ENCODE results near the gene COMMD8. TPM values are rescaled to one million over a fixed set of nuclear protein-coding genes. Genes with fewer than 3 reads are reported as not detected.
A peak's percentile ranks its signal among the peaks of the same experiment; 100 is the strongest.

COMMD8 gene
- total and polyA plus RNA-seq, 10 of the 15 experiments (the other 5 are each of a cell fraction or from before 2014, with no cell fraction given) = 27.6 to 156 (median 48.4) TPM

DNA sequence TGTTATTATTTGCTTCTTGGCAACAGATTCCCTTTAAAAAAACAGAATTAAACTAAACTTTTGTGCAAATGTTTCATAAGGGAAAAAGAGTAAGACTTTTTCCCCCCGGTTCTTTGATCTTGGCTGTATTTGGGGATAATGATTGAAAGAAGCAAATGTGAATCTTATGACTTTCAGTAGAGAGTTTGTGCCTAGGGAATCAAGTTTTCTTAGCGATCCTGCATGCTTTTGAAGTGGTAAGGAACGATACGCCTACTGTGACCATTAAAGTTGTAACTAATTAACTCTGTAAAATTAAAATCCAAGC lies 30.6 kb upstream of the COMMD8 start (continued):
- TF ChIP-seq, protein P1, sequence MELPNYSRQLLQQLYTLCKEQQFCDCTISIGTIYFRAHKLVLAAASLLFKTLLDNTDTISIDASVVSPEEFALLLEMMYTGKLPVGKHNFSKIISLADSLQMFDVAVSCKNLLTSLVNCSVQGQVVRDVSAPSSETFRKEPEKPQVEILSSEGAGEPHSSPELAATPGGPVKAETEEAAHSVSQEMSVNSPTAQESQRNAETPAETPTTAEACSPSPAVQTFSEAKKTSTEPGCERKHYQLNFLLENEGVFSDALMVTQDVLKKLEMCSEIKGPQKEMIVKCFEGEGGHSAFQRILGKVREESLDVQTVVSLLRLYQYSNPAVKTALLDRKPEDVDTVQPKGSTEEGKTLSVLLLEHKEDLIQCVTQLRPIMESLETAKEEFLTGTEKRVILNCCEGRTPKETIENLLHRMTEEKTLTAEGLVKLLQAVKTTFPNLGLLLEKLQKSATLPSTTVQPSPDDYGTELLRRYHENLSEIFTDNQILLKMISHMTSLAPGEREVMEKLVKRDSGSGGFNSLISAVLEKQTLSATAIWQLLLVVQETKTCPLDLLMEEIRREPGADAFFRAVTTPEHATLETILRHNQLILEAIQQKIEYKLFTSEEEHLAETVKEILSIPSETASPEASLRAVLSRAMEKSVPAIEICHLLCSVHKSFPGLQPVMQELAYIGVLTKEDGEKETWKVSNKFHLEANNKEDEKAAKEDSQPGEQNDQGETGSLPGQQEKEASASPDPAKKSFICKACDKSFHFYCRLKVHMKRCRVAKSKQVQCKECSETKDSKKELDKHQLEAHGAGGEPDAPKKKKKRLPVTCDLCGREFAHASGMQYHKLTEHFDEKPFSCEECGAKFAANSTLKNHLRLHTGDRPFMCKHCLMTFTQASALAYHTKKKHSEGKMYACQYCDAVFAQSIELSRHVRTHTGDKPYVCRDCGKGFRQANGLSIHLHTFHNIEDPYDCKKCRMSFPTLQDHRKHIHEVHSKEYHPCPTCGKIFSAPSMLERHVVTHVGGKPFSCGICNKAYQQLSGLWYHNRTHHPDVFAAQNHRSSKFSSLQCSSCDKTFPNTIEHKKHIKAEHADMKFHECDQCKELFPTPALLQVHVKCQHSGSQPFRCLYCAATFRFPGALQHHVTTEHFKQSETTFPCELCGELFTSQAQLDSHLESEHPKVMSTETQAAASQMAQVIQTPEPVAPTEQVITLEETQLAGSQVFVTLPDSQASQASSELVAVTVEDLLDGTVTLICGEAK (IDR thresholded peaks at IDR 0.05; ENCODE audit: borderline replicate concordance) = no peak
- TF ChIP-seq IKZF2 (IDR thresholded peaks at IDR 0.05) = peak; percentile 66 to 74; a peak in 3 of 4 replicates
- TF ChIP-seq TARDBP (IDR thresholded peaks at IDR 0.05; ENCODE audit: borderline replicate concordance) = no peak
- TF ChIP-seq NFYB (IDR thresholded peaks at IDR 0.05; ENCODE audit: insufficient read depth, low read depth, low read length) = no peak
- TF ChIP-seq ATF7 (IDR thresholded peaks at IDR 0.05; ENCODE audit: low read depth) = peak; percentile 22; the same call in 1 of the 2 replicates
- TF ChIP-seq ESRRA (IDR thresholded peaks at IDR 0.05; ENCODE audit: low read length) = no peak

DNA sequence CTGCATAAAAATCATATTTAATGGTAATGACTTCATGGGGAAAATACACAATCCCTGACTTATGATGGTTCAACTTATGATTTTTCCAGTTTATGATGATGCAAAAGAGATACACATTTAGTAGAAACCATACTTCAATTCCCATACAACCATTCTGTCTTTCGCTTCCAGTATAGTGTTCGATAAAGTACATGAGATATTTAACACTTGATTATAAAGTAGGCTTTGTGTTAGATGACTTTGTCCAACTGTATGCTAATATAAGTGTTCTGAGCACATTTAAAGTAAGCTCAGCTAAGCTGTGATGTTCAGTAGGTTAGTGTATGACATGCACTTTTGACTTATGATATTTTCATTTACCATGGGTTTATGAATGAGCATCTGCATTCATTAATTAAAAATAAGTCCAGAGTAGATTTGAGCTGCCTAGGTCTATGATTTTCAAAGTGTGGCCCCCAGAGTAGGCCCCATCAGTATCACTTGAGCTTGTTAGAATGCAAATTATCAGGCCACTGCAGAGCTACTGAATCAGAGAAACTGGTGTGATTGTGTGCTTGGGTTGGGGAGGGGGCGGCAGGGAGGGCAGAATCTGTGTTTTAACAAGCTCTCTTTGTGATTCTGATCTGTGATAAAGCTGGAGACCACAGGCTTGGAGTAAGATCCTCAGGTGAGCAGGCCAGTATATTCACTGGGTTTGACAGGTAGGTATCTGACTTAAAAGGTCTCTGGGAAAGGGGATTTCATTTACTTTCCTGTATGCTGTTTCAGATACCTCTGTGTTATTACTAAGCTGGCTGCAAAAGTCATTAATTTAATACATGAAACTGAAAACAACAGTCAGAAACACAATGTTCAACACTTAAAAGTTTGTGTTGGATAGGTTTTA lies 30.0 kb upstream of the COMMD8 start:
- H3K4me2 ChIP-seq (ENCODE audit: control insufficient read depth, insufficient read depth) = peak overlapping the region; percentile 81
- ATAC-seq = peak; percentile 69
- peak overlapping the region; percentile 53 for H3K4me3 ChIP-seq
- H3K9me3 ChIP-seq (replicated peaks; ENCODE audit: control insufficient read depth, insufficient read depth, low read length) = peaks cover 2% of the 10 kb centered on the region; the same call in 1 of the 3 replicates
- intact Hi-C loops (cut with micrococcal nuclease; ENCODE audit: unreplicated experiment) = loop anchor here (1.0 to 10.0 kb wide), 6 partner anchors 17 to 541 kb away; partner anchors contain the start of genes CORIN and NFXL1
- RAD21 ChIA-PET (ENCODE audit: unreplicated experiment) = interaction anchor here (0.5 to 4.1 kb wide), 18 partner anchors 8 to 543 kb away, joined by 3 to 88 read pairs (median 4); partner anchors contain the start of genes ATP10D and COMMD8
- peaks cover 40% of the 10 kb centered on the region for H3K79me2 ChIP-seq (ENCODE audit: control insufficient read depth, insufficient read depth, low read length)
- peak overlapping the region; percentile 84 for H3K27ac ChIP-seq (ENCODE audit: control insufficient read depth, insufficient read depth)
- 75% methylated on average over 3 of the region's 3 CpGs for WGBS (ENCODE audit: insufficient coverage, insufficient replicate concordance, low lambda C conversion rate, missing lambda C conversion rate)
- peaks cover 19% of the 10 kb centered on the region for H3K4me1 ChIP-seq (ENCODE audit: control insufficient read depth, insufficient read depth, low read length)
- POLR2A ChIA-PET = interaction anchor here (0.6 to 3.4 kb wide), 13 partner anchors 9 to 337 kb away, joined by 3 to 55 read pairs (median 4); partner anchors contain the start of genes ATP10D and COMMD8
- peak overlapping the region; percentile 56 for H3K9ac ChIP-seq (ENCODE audit: control insufficient read depth, insufficient read depth, low read length)
- H2AFZ ChIP-seq (ENCODE audit: control insufficient read depth, low read depth, low read length) = peak overlapping the region; percentile 59
- in situ Hi-C loops (cut with MboI) = no loop called here
- SMC1A ChIA-PET (ENCODE audit: uncharacterized antibody, unreplicated experiment) = interaction anchor here (0.8 to 11.1 kb wide), 24 partner anchors 8 to 542 kb away, joined by 3 to 239 read pairs (median 4); partner anchors contain the start of genes ATP10D and COMMD8
- DNase-seq (ENCODE audit: low read depth, low spot score) = no peak
- TSS peak; percentile 84 for BruUV-seq (replicated peaks)
- no peaks in the 10 kb centered on the region for H4K20me1 ChIP-seq (ENCODE audit: control insufficient read depth, insufficient read depth)
- no peaks in the 10 kb centered on the region for H3K36me3 ChIP-seq (ENCODE audit: control insufficient read depth in 2 of 2, insufficient read depth in 2 of 2, low read length in 1 of 2)
- CTCF ChIA-PET = interaction anchor here (0.8 to 10.3 kb wide), 11 partner anchors 8 to 562 kb away, joined by 3 to 124 read pairs (median 10); partner anchors contain the start of genes ATP10D and COMMD8
- no peak for FAIRE-seq
- no peaks in the 10 kb centered on the region for H3K27me3 ChIP-seq (replicated peaks in 1 of 2; ENCODE audit: control insufficient read depth in 2 of 2, insufficient read depth in 2 of 2, low read length in 1 of 2)
- TF ChIP-seq MYB (IDR thresholded peaks at IDR 0.05; ENCODE audit: borderline replicate concordance, low read depth, low read length) (no peak), ZBED1 (IDR thresholded peaks at IDR 0.05; ENCODE audit: borderline replicate concordance) (peak; percentile 86), IKZF1 (conservative IDR thresholded peaks at IDR 0.05) (peak; percentile 52; the same call in 1 of the 2 replicates), BCL11A (IDR thresholded peaks at IDR 0.05; ENCODE audit: low read depth, low read length) (no peak), MEF2A (IDR thresholded peaks at IDR 0.05; ENCODE audit: insufficient read depth, low read depth, low read length) (no peak), ZNF217 (IDR thresholded peaks at IDR 0.05) (no peak)
- TF ChIP-seq, protein P2, sequence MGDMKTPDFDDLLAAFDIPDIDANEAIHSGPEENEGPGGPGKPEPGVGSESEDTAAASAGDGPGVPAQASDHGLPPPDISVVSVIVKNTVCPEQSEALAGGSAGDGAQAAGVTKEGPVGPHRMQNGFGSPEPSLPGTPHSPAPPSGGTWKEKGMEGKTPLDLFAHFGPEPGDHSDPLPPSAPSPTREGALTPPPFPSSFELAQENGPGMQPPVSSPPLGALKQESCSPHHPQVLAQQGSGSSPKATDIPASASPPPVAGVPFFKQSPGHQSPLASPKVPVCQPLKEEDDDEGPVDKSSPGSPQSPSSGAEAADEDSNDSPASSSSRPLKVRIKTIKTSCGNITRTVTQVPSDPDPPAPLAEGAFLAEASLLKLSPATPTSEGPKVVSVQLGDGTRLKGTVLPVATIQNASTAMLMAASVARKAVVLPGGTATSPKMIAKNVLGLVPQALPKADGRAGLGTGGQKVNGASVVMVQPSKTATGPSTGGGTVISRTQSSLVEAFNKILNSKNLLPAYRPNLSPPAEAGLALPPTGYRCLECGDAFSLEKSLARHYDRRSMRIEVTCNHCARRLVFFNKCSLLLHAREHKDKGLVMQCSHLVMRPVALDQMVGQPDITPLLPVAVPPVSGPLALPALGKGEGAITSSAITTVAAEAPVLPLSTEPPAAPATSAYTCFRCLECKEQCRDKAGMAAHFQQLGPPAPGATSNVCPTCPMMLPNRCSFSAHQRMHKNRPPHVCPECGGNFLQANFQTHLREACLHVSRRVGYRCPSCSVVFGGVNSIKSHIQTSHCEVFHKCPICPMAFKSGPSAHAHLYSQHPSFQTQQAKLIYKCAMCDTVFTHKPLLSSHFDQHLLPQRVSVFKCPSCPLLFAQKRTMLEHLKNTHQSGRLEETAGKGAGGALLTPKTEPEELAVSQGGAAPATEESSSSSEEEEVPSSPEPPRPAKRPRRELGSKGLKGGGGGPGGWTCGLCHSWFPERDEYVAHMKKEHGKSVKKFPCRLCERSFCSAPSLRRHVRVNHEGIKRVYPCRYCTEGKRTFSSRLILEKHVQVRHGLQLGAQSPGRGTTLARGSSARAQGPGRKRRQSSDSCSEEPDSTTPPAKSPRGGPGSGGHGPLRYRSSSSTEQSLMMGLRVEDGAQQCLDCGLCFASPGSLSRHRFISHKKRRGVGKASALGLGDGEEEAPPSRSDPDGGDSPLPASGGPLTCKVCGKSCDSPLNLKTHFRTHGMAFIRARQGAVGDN (IDR thresholded peaks at IDR 0.05) = peak; percentile 50; the same call in 1 of the 2 replicates
